Urinary bladder (tissue), 4 donors: ENCODE data around the gene GLRA1. TPM values are rescaled to one million over a fixed set of nuclear protein-coding genes. Genes with fewer than 3 reads are reported as not detected.
A peak's percentile ranks its signal among the peaks of the same experiment; 100 is the strongest.

Experiments
- DNase-seq: peaks from one replicate; pipeline ENCODE4 v3.0.0-alpha.2; 2015; ENCODE audit errors: extremely low spot score
- H3K27ac ChIP-seq: one replicate; pipeline ENCODE4 v1.5.1; 2013; ENCODE audit warnings: low read depth, mild to moderate bottlenecking, moderate library complexity
- H3K36me3 ChIP-seq: one replicate; pipeline ENCODE4 v1.6.1; 2013; ENCODE audit warnings: mild to moderate bottlenecking, moderate library complexity; ENCODE audit not compliant: insufficient read depth
- H3K4me1 ChIP-seq: one replicate; pipeline ENCODE4 v1.6.1; 2013; ENCODE audit warnings: mild to moderate bottlenecking, moderate library complexity; ENCODE audit not compliant: insufficient read depth
- H3K4me3 ChIP-seq: one replicate; pipeline ENCODE4 v1.5.1; 2013; ENCODE audit warnings: low read depth, low read length
- whole genome bisulfite sequencing: extraction: QIAGEN DNeasy Blood & Tissue Kit; methylation state at CpG from one replicate; pipeline ENCODE4 v1.1.7; 2013; 5-methylcytosine and 5-hydroxymethylcytosine counted together
- polyA plus RNA-seq: library from polyadenylated mRNA; stranded (reverse); fragments of 200-250 nt; gene quantifications from one replicate; pipeline ENCODE4 v1.2.3, GENCODE V29; 2013
- total RNA-seq: library from RNA; depleted of rRNA; stranded (reverse); fragments of >200 nt; gene quantifications from one replicate; pipeline ENCODE4 v1.2.3, GENCODE V29; 2014
- donor health status: healthy with polysubstance abuse.
- donor health status: healthy.

GLRA1 gene
- total RNA-seq (not detected), polyA plus RNA-seq (not detected)

DNA sequence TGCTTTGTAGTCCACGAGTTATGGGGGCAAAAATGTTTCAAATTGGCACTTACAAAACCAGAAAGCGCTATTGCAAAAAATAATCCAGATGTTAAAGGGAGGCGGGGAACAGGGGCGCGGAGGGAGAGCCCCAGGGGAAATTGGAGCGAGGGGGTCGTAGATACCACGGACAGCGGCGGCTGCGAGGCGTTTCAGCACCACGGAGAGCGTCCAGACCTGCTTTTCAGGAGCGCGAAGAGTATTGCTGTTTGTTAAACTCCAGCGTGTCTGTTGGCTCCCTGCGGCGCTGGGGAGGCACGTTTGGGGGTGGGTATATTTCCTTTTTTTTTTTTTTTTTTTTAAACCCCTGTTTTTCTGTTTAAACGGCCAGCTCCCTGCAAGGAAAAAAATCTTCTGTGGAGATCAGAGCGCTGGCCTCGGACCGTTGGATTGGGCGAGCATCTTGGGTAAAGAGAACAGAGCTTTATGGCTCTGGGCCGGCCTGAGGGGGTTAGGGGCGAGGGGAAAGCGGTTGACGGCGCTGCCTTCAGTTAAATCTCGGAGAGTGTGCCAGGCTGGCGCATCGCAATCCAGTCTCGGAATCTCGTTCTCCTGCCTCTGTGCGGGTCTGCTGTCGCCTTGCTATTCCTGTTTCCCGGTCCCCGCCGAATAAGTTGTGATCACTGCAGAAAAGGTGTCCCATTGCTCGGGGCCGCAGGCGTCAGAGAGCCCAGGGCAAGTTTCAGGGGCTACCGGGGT lies at the start of gene GLRA1:
Gene GLRA1, minus strand, starts transcription at position 288 of the 738 bp plus-strand sequence. CDS start 302 bp downstream, outside the sequence.
- no peak within 1 kb of the TSS for H3K27ac ChIP-seq
- H3K4me1 ChIP-seq, result no peaks in the 10 kb centered on the region
- H3K36me3 ChIP-seq, result no peaks in the 10 kb centered on the region
- DNase-seq, result peak; percentile 21
- H3K4me3 ChIP-seq, result no peak within 1 kb of the TSS
- WGBS, result 3% methylated on average over 44 of the region's 44 CpGs

- H3K27ac ChIP-seq, result no peak overlapping the region
- H3K4me1 ChIP-seq, result no peaks in the 10 kb centered on the region
- H3K36me3 ChIP-seq, result no peaks in the 10 kb centered on the region
- no peak for DNase-seq
- H3K4me3 ChIP-seq, result no peak overlapping the region
These were observed 46.2 kb upstream of the GLRA1 start for GRCh38 chr5:151970885-151971284.

DNA sequence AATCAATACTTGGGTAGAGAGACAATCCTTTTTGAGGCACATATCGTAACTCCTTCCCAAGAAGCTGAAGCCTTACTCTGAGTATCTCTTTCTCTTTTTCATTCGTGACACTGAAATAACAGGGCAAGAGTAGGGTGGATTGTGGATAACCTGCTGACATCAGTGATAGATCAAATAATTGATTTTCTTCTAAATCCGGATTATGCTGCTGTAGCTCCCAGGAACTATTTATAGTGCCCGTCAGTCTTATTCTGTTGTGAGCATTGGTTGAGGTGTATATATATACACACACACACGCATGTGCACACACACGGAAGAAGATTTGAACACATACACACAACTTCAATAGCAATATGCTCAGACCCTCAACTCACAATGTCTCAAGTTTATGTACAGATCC lies 43.2 kb upstream of the GLRA1 start:
- DNase-seq, result no peak
- no peak overlapping the region for H3K4me3 ChIP-seq
- 90% methylated on average over 6 of the region's 6 CpGs for WGBS
- H3K4me1 ChIP-seq, result no peaks in the 10 kb centered on the region
- H3K27ac ChIP-seq, result no peak overlapping the region
- no peaks in the 10 kb centered on the region for H3K36me3 ChIP-seq

GRCh38 chr5:151966046-151966445 lies 41.4 kb upstream of the GLRA1 start:
- no peak overlapping the region for H3K27ac ChIP-seq
- DNase-seq, result no peak
- H3K4me3 ChIP-seq, result no peak overlapping the region
- H3K36me3 ChIP-seq, result no peaks in the 10 kb centered on the region
- no peaks in the 10 kb centered on the region for H3K4me1 ChIP-seq
- 83% methylated on average over 1 of the region's 1 CpG for WGBS

GRCh38 chr5:151964471-151964870 lies 39.8 kb upstream of the GLRA1 start:
- Histone ChIP-seq H3K36me3 (no peaks in the 10 kb centered on the region), H3K4me3 (no peak overlapping the region), H3K27ac (no peak overlapping the region), H3K4me1 (no peaks in the 10 kb centered on the region)
- no peak for DNase-seq
- WGBS, result 71% methylated on average over 4 of the region's 4 CpGs

DNA sequence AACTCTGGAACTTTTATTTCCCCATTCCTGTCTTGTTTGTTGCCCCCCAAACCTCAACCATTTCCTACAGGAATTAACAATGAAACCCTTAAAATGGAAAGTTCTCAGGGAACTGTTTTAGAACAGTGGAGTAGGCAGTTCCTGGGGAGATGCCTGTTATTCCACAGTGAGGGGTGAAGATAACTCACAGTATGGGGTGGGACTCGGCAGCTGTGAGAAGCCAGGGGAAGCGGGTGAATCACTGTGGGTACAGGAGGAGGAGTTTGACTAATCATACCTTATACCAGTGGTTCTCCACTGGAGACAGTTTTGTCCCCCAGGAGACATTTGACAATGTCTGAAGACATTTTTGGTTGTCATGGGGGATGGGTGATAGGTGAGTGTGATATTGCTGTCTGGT lies 36.9 kb upstream of the GLRA1 start:
- Histone ChIP-seq H3K4me1 (no peaks in the 10 kb centered on the region), H3K36me3 (no peaks in the 10 kb centered on the region), H3K4me3 (no peak overlapping the region), H3K27ac (no peak overlapping the region)
- 56% methylated on average over 2 of the region's 2 CpGs for WGBS
- no peak for DNase-seq

DNA sequence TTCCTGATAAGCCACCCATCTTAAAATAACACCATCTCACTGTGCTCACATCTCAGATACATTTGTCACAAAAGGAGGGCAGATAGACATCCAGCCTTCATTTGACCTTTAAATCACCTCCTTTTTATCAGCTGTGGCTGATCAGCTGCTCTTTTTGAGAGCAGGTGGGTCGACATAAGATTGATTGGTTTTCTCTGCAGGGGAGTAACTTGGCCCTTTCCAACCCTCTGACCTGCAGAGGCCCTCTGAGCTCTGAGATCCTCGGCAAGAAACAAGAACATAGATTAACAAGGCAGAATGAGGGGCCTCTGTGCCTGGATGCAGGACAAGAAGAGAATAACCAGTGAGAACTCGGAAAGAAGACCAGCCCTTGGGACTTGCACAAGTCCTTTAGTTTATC lies 33.5 kb upstream of the GLRA1 start:
- H3K27ac ChIP-seq, result no peak overlapping the region
- no peak for DNase-seq
- H3K4me1 ChIP-seq, result no peaks in the 10 kb centered on the region
- H3K36me3 ChIP-seq, result no peaks in the 10 kb centered on the region
- WGBS, result 27% methylated on average over 3 of the region's 3 CpGs
- H3K4me3 ChIP-seq, result no peak overlapping the region

DNA sequence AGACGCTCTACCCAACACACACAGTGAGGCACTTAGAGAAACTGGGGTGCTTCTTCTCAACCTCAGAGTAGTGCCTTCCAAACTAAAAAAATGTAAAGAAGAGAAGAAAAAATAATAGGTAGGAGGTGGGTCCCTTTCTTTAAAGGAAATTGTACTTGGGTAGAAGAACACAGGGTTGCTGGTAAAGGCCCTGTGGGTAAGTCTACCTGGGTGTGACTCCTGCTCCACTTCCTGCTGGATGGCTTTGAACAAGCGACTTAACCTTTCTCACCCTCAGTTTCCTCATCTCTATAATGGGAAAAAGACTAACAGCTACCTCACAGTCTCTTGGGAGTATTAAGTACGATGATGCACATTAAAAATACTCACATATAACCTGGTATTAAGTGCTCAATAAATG lies 32.1 kb upstream of the GLRA1 start:
- DNase-seq, result no peak
- H3K4me1 ChIP-seq, result no peaks in the 10 kb centered on the region
- H3K36me3 ChIP-seq, result no peaks in the 10 kb centered on the region
- no peak overlapping the region for H3K27ac ChIP-seq
- 81% methylated on average over 3 of the region's 3 CpGs for WGBS
- H3K4me3 ChIP-seq, result no peak overlapping the region

DNA sequence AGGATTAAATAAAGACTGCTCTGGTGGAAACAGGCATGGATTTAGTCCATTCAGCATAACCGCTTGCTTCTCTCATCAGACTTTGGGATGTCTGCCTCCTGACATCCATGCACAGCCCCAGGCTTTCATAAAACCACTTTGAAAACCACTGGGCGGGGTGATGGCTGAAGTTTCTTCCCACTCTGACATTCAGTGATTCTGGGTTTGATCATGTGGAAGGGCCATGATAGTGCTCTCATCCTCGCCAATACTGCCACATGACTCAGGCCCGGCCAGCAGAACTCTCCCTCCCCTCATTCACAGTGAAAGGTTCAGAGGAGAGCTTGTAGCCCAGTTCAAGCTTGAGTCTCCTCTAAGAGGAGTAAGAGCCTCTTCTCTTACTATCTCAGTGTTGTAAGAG lies 29.6 kb upstream of the GLRA1 start:
- 63% methylated on average over 4 of the region's 4 CpGs for WGBS
- no peak for DNase-seq
- Histone ChIP-seq H3K4me1 (no peaks in the 10 kb centered on the region), H3K27ac (no peak overlapping the region), H3K36me3 (no peaks in the 10 kb centered on the region), H3K4me3 (no peak overlapping the region)

DNA sequence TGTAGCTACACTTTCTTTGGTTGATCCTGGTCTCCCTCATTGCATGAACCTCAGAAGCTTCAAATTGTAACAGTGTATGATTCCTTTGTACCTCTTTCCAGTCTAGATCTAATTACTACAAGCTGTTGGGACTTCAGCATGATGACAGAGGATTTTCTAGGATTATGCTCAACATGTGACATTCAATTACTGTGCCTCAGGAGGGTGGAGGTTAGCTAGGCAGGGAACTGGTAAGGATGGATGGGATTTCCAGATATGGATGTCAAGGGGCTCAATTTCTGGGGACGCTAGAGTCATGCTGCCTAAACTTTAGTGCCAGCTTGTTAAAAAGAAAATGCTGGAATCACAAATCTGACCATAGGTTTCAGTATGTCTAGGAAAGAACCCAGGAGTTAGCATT lies 29.2 kb upstream of the GLRA1 start:
- H3K27ac ChIP-seq, result no peak overlapping the region
- no peak for DNase-seq
- no peak overlapping the region for H3K4me3 ChIP-seq
- WGBS, result 45% methylated on average over 1 of the region's 1 CpG
- H3K4me1 ChIP-seq, result no peaks in the 10 kb centered on the region
- H3K36me3 ChIP-seq, result no peaks in the 10 kb centered on the region

GRCh38 chr5:151952238-151952637 lies 27.6 kb upstream of the GLRA1 start:
- Histone ChIP-seq H3K4me3 (no peak overlapping the region), H3K27ac (no peak overlapping the region), H3K36me3 (no peaks in the 10 kb centered on the region), H3K4me1 (no peaks in the 10 kb centered on the region)
- 54% methylated on average over 2 of the region's 2 CpGs for WGBS
- no peak for DNase-seq

DNA sequence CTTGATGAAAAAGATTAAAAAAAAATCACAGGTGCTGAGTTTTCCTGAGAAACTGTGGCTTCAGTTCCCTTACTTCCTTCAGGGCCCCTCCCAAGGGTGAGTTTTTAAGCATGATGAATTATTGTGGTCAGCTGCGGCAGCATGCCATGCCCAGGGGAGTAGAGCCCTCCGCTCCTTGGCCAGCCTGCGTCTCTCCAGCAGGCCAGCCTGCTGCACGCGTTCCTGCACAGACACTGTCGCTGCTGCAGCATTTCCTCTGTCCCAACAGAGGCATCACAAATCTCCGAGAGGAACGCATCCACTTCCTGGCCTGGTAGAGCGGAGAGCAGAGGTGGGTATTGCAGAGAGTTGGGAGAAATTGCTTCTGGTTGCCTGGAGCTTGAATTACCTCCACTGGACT lies 26.1 kb upstream of the GLRA1 start:
- DNase-seq, result no peak
- H3K36me3 ChIP-seq, result no peaks in the 10 kb centered on the region
- H3K27ac ChIP-seq, result no peak overlapping the region
- H3K4me3 ChIP-seq, result no peak overlapping the region
- WGBS, result 72% methylated on average over 9 of the region's 9 CpGs
- H3K4me1 ChIP-seq, result no peaks in the 10 kb centered on the region

DNA sequence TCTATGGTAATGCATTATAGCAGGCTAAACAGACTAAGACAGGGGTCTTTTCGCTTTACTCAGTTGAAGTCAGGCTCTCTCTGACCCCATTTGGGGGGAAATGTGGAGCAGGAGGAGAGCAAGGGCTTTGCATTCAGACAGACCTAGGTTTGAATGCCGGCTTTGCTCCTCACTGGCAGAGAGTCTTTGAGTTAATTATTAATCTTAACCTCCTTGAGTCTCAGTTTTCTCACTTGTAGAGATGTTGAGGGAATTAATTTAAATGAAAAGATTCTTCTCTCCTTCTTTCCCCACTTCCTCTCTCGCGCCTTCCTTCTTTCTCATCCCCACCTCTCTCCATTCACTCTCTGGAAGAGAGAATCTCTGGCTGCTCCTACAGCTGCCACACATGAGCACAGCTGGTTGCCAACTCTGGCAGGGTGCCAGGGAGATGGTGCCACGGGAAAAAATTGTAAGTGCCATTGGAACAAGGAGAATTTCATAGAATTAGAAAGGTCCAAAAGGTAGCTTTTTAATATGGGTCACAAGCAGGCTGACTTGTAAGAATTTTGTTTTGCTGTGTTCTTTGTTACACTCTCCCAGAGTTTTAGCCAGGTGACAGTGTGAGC lies 25.2 kb upstream of the GLRA1 start:
- H3K4me3 ChIP-seq, result no peak overlapping the region
- H3K4me1 ChIP-seq, result no peaks in the 10 kb centered on the region
- 79% methylated on average over 5 of the region's 5 CpGs for WGBS
- H3K36me3 ChIP-seq, result no peaks in the 10 kb centered on the region
- no peak for DNase-seq
- H3K27ac ChIP-seq, result no peak overlapping the region

DNA sequence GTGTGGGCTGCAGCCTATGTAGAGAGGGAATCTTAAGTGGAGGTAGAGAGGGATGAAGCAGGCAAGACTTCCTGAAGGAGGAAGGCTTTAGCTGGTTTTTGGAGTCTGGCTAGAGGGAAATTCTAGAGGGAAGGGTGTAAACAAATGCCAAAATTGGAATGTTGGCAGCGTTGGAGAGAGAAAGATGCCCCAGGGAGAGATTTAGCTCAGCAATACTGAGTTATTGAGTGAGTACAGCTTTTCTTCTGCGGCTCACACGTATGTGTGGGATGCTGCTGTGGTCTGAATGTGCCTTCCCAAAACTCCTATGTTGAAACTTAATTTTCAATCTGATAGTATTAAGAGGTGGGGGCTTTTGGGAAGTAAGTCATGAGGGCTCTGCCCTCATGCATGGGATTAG lies 24.5 kb upstream of the GLRA1 start:
- Histone ChIP-seq H3K36me3 (no peaks in the 10 kb centered on the region), H3K4me3 (no peak overlapping the region), H3K27ac (no peak overlapping the region), H3K4me1 (no peaks in the 10 kb centered on the region)
- DNase-seq, result no peak
- 63% methylated on average over 3 of the region's 3 CpGs for WGBS
